ENCODE data around the gene NNT. TPM values are rescaled to one million over a fixed set of nuclear protein-coding genes. Genes with fewer than 3 reads are reported as not detected.
A peak's percentile ranks its signal among the peaks of the same experiment; 100 is the strongest.
"Not testable (repeated sequence)": the region's sequence is repeated elsewhere in the genome, so short reads cannot be mapped to it uniquely, and the experiment has no call there.

Gene NNT
- total RNA-seq, 1 donor from 2014 or later: 656 TPM

GRCh38 chr5:43663916-43664315 is 60.9 kb downstream of the NNT start:
- no peak for TF ChIP-seq CTCF (IDR thresholded peaks at IDR 0.05; ENCODE audit: borderline replicate concordance)
- no peaks in the 10 kb centered on the region for H3K27me3 ChIP-seq (ENCODE audit: low read depth)
- H3K9me3 ChIP-seq (replicated peaks): no peaks in the 10 kb centered on the region
- no peak overlapping the region for H3K4me3 ChIP-seq
- peaks cover 17% of the 10 kb centered on the region for H3K4me1 ChIP-seq
- no peak overlapping the region for H3K27ac ChIP-seq (replicated peaks)
- peaks cover 38% of the 10 kb centered on the region for H3K36me3 ChIP-seq
- no peak for DNase-seq
- intact Hi-C loops (cut with micrococcal nuclease): no loop called here

GRCh38 chr5:43664501-43665040 is 61.6 kb downstream of the NNT start:
- peaks cover 17% of the 10 kb centered on the region for H3K4me1 ChIP-seq
- H3K9me3 ChIP-seq (replicated peaks): no peaks in the 10 kb centered on the region
- peak overlapping the region; percentile 50 for H3K27ac ChIP-seq (replicated peaks)
- intact Hi-C loops (cut with micrococcal nuclease): no loop called here
- TF ChIP-seq CTCF (IDR thresholded peaks at IDR 0.05; ENCODE audit: borderline replicate concordance): no peak
- no peak overlapping the region for H3K4me3 ChIP-seq
- H3K36me3 ChIP-seq: peaks cover 32% of the 10 kb centered on the region
- no peak for DNase-seq
- no peaks in the 10 kb centered on the region for H3K27me3 ChIP-seq (ENCODE audit: low read depth)

GRCh38 chr5:43665749-43666148 is 62.8 kb downstream of the NNT start:
- DNase-seq; intact Hi-C loops (cut with micrococcal nuclease); H3K9me3 ChIP-seq (replicated peaks); H3K4me3 ChIP-seq; H3K27me3 ChIP-seq (ENCODE audit: low read depth): not testable (repeated sequence)
- Histone ChIP-seq H3K36me3 (peaks cover 20% of the 10 kb centered on the region), H3K27ac (replicated peaks) (peak overlapping the region; percentile 8), H3K4me1 (peaks cover 17% of the 10 kb centered on the region)

- H3K27ac ChIP-seq (replicated peaks); H3K4me3 ChIP-seq; H3K27me3 ChIP-seq (ENCODE audit: low read depth); intact Hi-C loops (cut with micrococcal nuclease); H3K9me3 ChIP-seq (replicated peaks); DNase-seq: not testable (repeated sequence)
- Histone ChIP-seq H3K36me3 (peaks cover 20% of the 10 kb centered on the region), H3K4me1 (peaks cover 17% of the 10 kb centered on the region)
Measured at GRCh38 chr5:43666728-43667127, 63.7 kb downstream of the NNT start.

- DNase-seq; intact Hi-C loops (cut with micrococcal nuclease); H3K9me3 ChIP-seq (replicated peaks); H3K4me3 ChIP-seq; H3K27ac ChIP-seq (replicated peaks); H3K27me3 ChIP-seq (ENCODE audit: low read depth): not testable (repeated sequence)
- Histone ChIP-seq H3K36me3 (peaks cover 20% of the 10 kb centered on the region), H3K4me1 (peaks cover 17% of the 10 kb centered on the region)
Measured at GRCh38 chr5:43667379-43667778, 64.4 kb downstream of the NNT start.

- no peak for TF ChIP-seq CTCF (IDR thresholded peaks at IDR 0.05; ENCODE audit: borderline replicate concordance)
- Histone ChIP-seq H3K36me3 (peaks cover 28% of the 10 kb centered on the region), H3K27ac (replicated peaks) (no peak overlapping the region)
Measured at GRCh38 chr5:43674536-43674935, 71.6 kb downstream of the NNT start.

GRCh38 chr5:43675357-43675756 is 72.4 kb downstream of the NNT start:
- Histone ChIP-seq H3K4me1 (peaks cover 30% of the 10 kb centered on the region), H3K36me3 (peaks cover 28% of the 10 kb centered on the region), H3K9me3 (replicated peaks) (no peaks in the 10 kb centered on the region), H3K27ac (replicated peaks) (no peak overlapping the region), H3K4me3 (no peak overlapping the region), H3K27me3 (ENCODE audit: low read depth) (no peaks in the 10 kb centered on the region)
- intact Hi-C loops (cut with micrococcal nuclease): no loop called here
- no peak for TF ChIP-seq CTCF (IDR thresholded peaks at IDR 0.05; ENCODE audit: borderline replicate concordance)
- DNase-seq: no peak

More at GRCh38 chr5:43674536-43674935, 71.6 kb downstream of the NNT start:
- Histone ChIP-seq H3K4me1 (peaks cover 26% of the 10 kb centered on the region), H3K4me3 (no peak overlapping the region), H3K9me3 (replicated peaks) (no peaks in the 10 kb centered on the region), H3K27me3 (ENCODE audit: low read depth) (no peaks in the 10 kb centered on the region)
- intact Hi-C loops (cut with micrococcal nuclease): no loop called here
- DNase-seq: no peak
